Epithelial cell of esophagus (primary cell): ENCODE data around the gene ERCC6.
A peak's percentile ranks its signal among the peaks of the same experiment; 100 is the strongest.

ENCODE experiments used
- DNase-seq: peaks from one replicate; pipeline ENCODE4 v3.0.0; 2010; ENCODE audit warnings: low read depth
- H3K4me3 ChIP-seq: 2 replicates; pipeline ENCODE4 v1.5.1; 2011; ENCODE audit warnings: mild to moderate bottlenecking, low read length, control low read depth
- TF ChIP-seq, protein P1 (sequence below): IDR thresholded peaks from 2 replicates; pipeline ENCODE4 v1.5.1; 2011; ENCODE audit warnings: low read depth, mild to moderate bottlenecking, low read length, control low read depth, inconsistent platforms; ENCODE audit not compliant: insufficient read depth; ENCODE audit errors: missing control alignments

The ERCC6 gene

DNA sequence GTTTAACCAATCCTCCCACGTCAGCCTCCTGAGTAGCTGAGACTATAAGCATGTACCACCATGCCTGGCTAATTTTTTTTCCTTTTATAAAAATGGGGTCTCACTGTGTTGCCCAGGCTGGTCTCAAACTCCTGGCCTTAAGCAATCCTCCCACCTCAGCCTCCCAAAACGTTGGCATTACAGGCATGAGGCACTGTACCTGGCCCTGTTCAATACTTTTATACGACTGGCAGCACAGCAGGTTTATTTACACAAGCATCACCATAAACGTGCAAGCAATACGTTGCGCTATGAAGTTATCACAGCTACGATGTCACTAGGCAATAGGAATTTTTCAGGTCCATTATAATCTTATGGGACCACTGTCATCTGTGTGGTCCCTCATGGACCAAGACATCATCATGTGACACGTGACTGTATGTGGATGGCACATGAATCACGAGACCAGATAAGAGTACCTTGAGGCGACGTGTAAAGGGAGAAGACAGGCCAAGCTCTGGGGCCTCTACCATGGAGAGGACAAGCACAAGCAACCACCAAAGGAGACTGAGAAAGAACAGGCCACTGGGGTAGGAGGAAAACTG lies 36.7 kb upstream of the ERCC6 start:
- no peak for DNase-seq
- TF ChIP-seq, protein P1, sequence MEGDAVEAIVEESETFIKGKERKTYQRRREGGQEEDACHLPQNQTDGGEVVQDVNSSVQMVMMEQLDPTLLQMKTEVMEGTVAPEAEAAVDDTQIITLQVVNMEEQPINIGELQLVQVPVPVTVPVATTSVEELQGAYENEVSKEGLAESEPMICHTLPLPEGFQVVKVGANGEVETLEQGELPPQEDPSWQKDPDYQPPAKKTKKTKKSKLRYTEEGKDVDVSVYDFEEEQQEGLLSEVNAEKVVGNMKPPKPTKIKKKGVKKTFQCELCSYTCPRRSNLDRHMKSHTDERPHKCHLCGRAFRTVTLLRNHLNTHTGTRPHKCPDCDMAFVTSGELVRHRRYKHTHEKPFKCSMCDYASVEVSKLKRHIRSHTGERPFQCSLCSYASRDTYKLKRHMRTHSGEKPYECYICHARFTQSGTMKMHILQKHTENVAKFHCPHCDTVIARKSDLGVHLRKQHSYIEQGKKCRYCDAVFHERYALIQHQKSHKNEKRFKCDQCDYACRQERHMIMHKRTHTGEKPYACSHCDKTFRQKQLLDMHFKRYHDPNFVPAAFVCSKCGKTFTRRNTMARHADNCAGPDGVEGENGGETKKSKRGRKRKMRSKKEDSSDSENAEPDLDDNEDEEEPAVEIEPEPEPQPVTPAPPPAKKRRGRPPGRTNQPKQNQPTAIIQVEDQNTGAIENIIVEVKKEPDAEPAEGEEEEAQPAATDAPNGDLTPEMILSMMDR = no peak
- no peak overlapping the region for H3K4me3 ChIP-seq

DNA sequence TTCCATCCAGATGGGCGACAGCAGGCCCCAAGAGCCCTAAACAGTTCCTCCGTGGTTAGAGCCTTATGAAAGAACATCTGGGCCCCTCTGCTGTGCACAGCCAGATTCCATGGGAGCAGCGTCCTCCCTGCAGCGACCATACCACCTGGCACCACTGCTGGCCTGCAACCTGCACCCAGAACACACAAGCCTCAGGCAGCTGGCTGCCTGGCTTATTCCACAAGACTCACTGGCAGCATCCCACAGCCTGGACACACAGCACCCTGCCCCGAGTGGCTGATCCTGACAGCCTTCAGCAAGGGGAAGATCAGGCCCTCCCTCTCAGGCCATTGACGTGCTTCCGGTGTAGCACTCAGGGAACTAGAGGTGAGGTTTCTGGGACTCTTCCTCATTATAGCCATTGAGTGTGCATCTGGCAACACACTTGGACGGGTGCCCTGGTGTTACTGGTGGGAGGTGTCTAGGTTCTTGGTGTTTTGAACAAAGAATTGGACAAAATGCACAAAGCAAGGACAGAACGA lies 33.7 kb upstream of the ERCC6 start:
- H3K4me3 ChIP-seq = no peak overlapping the region
- TF ChIP-seq, protein P1 = no peak
- DNase-seq = no peak

DNA sequence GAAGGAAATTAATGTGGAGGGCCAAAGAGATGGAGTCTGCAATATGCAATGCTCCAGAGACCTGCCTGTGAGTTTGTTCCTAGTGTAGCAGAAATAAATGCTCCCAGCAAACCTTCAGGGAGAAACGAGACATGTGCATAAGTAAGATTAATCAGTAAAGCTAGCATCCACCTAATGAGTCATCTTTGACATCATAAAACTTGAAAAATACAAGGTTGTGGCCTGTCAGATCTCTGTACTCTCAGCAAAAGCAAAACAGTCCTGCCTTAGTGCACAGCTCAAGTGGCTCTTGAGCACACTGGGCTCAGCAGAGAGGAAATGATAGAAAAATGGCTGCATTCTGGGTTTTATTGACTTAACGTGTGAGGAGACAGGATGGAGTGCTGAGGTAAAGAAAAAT lies 32.5 kb upstream of the ERCC6 start:
- no peak overlapping the region for H3K4me3 ChIP-seq
- TF ChIP-seq, protein P1 = no peak
- peak; percentile 27 for DNase-seq

DNA sequence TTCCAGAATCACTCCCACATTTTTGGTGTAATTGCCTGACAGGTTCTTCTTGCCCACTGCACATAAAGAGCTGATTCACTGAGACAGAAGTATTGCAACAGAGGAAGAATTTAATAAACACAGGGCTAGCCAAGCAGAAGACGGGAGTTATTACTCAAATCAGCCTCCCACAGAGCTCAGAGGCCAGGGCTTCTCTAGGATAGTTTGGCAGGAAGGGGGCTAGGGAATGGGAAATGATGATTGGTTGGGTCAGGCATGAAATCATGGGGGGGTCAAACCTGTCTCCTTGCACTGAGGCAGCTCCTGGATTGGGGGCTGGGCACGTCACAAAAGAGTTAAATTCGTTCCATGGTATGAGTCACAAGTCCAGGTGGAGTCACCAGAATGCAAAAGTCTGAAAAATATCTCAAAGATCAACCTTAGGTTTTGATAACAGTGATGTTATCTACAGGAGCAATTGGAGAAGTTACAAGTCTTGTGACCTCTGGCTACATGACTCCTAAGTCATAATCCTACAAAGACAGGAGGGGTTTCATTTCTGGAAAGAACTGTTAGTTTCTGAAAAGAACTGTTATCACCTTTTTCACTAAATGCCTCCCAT lies 30.2 kb upstream of the ERCC6 start:
- TF ChIP-seq, protein P1 = no peak
- peak; percentile 83 for DNase-seq

DNA sequence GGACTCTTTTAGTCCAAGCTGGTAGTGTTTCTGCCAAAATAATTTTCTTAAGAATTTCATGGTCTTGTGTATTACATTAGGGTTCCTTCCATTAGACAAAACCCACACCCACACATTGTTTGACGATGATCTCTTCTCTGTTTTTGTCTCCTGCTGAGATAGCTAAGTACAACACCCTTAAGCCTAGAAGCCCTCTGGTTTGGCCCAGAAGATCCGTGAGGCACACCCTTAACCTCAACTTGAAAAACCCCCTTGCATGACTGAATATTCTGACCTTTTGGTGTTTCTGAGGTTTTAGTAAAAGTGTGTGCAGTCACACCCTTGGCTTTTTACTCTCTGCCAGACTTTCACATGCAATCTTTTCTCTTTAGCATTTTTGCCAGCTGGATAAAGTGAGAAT lies 29.3 kb upstream of the ERCC6 start:
- H3K4me3 ChIP-seq = no peak overlapping the region
- no peak for DNase-seq
- TF ChIP-seq, protein P1 = no peak

More for the DNA sequence above, 30.2 kb upstream of the ERCC6 start:
- no peak overlapping the region for H3K4me3 ChIP-seq

DNA sequence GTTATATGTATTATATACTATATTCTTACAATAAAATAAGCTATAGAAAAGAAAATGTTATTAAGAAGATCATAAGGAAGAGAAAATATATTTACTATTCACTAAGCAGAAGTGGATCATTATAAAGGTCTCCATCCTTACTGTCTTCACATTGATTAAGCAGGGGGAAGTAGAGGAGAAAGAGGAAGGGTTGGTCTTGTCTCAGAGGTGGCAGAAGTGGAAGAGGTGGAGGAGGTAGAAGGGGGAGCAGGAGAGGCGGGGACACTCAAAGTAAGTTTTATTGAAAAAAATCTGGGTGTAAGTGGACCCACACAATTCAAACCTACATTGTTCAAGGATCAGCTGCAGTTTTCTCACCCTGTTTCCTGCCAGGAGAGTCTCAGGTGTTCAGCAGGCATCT lies 28.9 kb upstream of the ERCC6 start:
- TF ChIP-seq, protein P1 = no peak
- no peak for DNase-seq
- no peak overlapping the region for H3K4me3 ChIP-seq
